Measurements from ENCODE around the gene CCM2L. TPM values are rescaled to one million over a fixed set of nuclear protein-coding genes. Genes with fewer than 3 reads are reported as not detected.
A peak's percentile ranks its signal among the peaks of the same experiment; 100 is the strongest.

CCM2L gene
- total RNA-seq, 1 donor from 2014 or later = 0.11 TPM

GRCh38 chr20:32080783-32081182, 70.5 kb downstream of the CCM2L start:
- Mint-ChIP-seq H3K4me3 (ENCODE audit: unreplicated experiment) (no peak overlapping the region), H3K36me3 (ENCODE audit: low read depth, unreplicated experiment) (no peaks in the 10 kb centered on the region), H3K27ac (ENCODE audit: unreplicated experiment) (peak overlapping the region; percentile 19), H3K27me3 (ENCODE audit: low read depth, unreplicated experiment) (peaks cover 52% of the 10 kb centered on the region), H3K9me3 (ENCODE audit: unreplicated experiment) (peaks cover 4% of the 10 kb centered on the region), H3K4me1 (ENCODE audit: low read depth, unreplicated experiment) (no peaks in the 10 kb centered on the region)
- Histone ChIP-seq H3K9ac (ENCODE audit: low read length) (no peak overlapping the region), H3K27me3 (ENCODE audit: insufficient read depth, low read length) (peaks cover 38% of the 10 kb centered on the region), H3K4me1 (ENCODE audit: insufficient read depth, low read length) (no peaks in the 10 kb centered on the region), H3K27ac (ENCODE audit: low read depth, low read length) (no peak overlapping the region), H3K4me3 (ENCODE audit: insufficient read depth, low read depth, low read length) (no peak overlapping the region), H4K20me1 (ENCODE audit: insufficient read depth, low read length) (no peaks in the 10 kb centered on the region), H3K4me2 (ENCODE audit: low read length) (no peak overlapping the region), H3K36me3 (ENCODE audit: insufficient read depth, low read length) (no peaks in the 10 kb centered on the region), H2AFZ (ENCODE audit: low read depth, low read length) (no peak overlapping the region), H3K79me2 (ENCODE audit: insufficient read depth, low read length) (no peaks in the 10 kb centered on the region), H3K9me3 (ENCODE audit: insufficient read depth, low read depth, low read length) (no peaks in the 10 kb centered on the region)
- FAIRE-seq (no peak), DNase-seq (ENCODE audit: low read depth) (no peak)
- TF ChIP-seq CTCF (IDR thresholded peaks at IDR 0.05; ENCODE audit: insufficient read depth, low read depth, low read length) = no peak
- TF ChIP-seq EZH2 (IDR thresholded peaks at IDR 0.05; ENCODE audit: insufficient read depth, low read length) = no peak

Other genes starting within 250 kb of the CCM2L start
- gene MYLK2, start 191.1 kb upstream of the CCM2L start, total RNA-seq = 2.1 and 3.1 TPM in 2 replicates
- gene FOXS1, start 164.8 kb upstream of the CCM2L start, total RNA-seq = 26.0 and 37.1 TPM in 2 replicates
- gene DUSP15, start 139.9 kb upstream of the CCM2L start, total RNA-seq = 1.2 and 3.1 TPM in 2 replicates
- gene TTLL9, start 139.8 kb upstream of the CCM2L start, total RNA-seq = 0.34 and 0.41 TPM in 2 replicates
- gene PDRG1, start 58.4 kb upstream of the CCM2L start, total RNA-seq = 16.2 and 20.6 TPM in 2 replicates
- gene XKR7, start 42.3 kb upstream of the CCM2L start, total RNA-seq = 0.36 and 0.48 TPM in 2 replicates
- gene HCK, start 41.8 kb downstream of the CCM2L start, total RNA-seq = 0.34 and 0.53 TPM in 2 replicates
- 64.0 and 71.8 TPM in 2 replicates for gene TM9SF4, start 99.3 kb downstream of the CCM2L start, total RNA-seq
- 14.7 and 15.3 TPM in 2 replicates for gene PLAGL2, start 197.3 kb downstream of the CCM2L start, total RNA-seq
- 60.6 and 65.5 TPM in 2 replicates for gene POFUT1, start 197.4 kb downstream of the CCM2L start, total RNA-seq

Data from astrocyte (in vitro differentiated cells and primary cell).